ENCODE measurements around the gene HTRA2.

HTRA2 gene

GRCh38 chr2:74501335-74502071 lies 28.2 kb upstream of the HTRA2 start:
- no peak for DNase-seq

- no peak for DNase-seq
Observed at GRCh38 chr2:74502147-74502719, 27.5 kb upstream of the HTRA2 start.

DNA sequence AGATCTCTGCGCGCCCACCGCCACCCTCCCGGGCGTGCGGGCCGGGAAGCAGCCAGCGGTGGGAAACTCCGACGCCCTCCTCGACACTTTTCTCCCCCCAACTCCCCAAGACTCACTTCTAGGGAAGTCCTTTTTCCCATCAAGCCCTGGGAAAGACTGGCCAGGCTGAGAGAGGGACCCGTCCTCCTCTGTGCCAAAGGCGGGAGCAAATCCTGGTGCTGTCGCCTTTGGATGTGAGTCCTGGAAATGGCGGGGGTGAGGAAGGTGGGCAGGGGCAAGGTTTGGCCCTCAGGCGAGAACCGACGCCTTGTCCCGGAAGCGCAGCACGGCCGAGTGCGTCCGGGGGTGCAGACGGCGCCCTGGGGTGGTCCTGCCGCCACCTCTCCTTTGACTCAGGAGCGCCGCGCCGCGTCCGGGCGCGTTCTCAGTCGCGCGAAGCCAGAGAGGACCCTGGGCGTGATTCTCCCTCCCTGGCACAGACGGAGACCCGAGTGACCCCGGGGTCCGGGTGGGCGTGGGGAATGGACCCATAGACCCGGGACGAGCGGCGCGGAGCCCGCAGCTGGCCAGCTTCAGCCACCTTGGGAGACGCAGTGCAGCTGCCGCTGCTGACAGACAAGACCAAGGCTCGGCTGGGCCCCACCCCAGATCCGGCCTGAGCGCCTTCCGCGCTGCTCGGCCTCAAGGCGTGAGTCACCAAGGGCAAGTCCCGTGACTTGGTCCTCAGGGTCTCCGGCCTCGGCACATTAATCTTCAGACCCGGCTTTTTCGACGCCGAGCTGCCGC lies 26.8 kb upstream of the HTRA2 start:
- peak; percentile 88 for DNase-seq

DNA sequence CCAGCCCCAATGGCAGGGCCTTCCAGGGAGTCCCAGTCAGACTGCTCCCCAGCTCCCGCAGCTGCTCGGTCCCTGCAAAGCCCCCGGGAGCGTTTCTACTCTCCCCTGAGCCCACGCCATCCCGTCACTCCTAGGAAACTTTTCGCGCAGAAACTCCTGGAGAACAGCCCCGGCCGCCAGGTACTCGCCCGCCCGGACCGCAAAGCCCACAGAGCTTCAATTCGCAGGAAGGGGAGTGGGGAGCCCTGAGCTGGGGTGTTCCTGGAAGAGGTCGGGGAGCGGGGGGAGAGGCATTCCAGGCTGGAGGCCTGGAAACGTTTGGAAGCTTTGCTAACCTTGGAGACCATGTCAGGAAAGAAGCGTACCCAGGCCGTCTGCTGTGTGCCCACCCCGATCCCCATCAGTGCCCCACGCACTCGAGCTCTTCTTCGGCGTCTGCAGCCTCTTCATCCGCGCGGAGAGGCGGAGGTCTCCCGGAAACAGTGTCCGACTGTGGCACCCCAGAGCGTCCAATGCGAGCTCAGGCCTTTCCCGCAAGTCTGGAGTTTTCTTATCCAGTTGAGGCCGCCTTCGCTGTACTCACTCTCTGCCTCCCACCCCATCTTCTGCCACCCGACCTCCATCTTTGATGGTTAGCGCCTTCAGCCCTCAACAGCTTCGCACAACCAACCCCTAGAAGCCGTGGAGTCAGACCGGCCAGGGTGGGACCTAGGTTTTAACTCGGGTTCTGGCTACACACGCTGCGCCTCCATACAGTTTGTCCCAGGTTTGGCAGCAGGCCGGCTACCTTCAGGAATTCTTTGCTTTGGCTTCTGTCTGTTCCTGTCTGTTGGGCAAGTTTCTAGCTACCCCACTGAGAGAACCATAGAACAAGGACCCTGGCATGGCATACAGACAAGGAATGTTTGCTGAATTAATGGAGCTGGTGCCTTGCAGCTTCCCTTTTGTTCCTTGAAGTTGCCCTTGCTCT lies 25.9 kb upstream of the HTRA2 start:
- no peak for DNase-seq

DNA sequence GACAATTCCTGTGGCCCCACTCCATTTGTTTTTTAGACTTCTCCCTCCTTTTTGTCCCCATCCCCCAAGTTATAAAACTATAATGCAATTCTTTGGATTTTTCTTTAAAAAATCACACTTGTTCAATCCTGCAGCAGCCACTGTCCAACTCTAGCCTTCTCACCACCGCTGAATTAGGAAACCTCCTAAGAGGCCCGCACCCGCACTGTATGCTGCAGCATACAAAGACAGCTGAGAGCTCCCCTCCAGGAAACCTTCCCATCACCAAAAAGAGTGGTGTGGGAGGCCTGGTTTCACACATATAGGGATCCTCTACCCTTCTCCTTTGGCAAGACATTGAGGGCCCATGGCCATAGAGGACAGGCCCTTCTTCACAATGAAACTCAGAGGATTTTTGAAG lies 25.1 kb upstream of the HTRA2 start:
- DNase-seq: no peak

GRCh38 chr2:74505448-74506246 lies 24.1 kb upstream of the HTRA2 start:
- no peak for DNase-seq

DNA sequence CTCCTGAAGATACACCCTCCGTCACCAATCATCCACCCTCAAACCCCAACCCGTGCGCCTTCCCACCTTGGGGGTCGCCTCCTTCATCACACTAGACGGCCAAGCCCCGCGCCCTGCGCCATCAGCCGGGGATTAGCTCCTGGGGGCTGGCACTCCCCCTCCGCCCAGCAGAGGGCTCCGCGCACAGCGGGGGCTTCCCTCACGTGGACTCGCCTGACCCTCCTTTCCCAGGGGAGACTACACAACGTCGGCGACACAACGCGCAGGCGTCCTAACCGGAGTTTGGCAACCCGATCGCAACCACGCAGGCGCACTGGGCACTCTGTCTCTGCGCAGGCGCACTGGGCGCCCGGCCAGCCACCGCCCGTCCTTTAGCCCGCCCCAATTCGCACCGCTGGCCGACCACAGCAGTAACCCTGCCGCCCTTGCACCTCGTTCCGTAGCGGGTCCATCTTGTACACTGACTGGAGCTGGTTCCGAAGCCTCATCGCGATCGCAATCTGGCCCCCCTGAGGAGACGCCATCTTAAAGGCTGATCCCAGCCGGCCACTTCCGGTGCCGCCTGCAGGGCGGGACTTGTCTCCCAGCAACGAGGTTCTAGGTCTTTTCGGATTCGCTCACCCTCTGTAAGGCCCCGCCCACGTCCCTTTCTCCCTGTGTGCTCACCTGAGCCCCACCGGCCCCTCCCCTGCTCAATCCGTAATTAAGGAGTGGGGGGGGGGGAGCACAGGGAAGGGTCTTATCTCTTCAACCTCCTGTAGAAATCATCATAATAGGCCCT lies 22.4 kb upstream of the HTRA2 start, which contains the start of gene PCGF1:
Gene PCGF1 (minus strand): TSS at position 551 of the 781 bp plus-strand sequence. CDS start 27 bp downstream, at position 524.
- peak; percentile 99 for DNase-seq

- peak; percentile 53 for DNase-seq
Observed at GRCh38 chr2:74507926-74508520, 21.7 kb upstream of the HTRA2 start.

GRCh38 chr2:74510272-74510671 lies 19.5 kb upstream of the HTRA2 start:
- no peak for DNase-seq

GRCh38 chr2:74511104-74511989 lies 18.4 kb upstream of the HTRA2 start:
- no peak for DNase-seq

DNA sequence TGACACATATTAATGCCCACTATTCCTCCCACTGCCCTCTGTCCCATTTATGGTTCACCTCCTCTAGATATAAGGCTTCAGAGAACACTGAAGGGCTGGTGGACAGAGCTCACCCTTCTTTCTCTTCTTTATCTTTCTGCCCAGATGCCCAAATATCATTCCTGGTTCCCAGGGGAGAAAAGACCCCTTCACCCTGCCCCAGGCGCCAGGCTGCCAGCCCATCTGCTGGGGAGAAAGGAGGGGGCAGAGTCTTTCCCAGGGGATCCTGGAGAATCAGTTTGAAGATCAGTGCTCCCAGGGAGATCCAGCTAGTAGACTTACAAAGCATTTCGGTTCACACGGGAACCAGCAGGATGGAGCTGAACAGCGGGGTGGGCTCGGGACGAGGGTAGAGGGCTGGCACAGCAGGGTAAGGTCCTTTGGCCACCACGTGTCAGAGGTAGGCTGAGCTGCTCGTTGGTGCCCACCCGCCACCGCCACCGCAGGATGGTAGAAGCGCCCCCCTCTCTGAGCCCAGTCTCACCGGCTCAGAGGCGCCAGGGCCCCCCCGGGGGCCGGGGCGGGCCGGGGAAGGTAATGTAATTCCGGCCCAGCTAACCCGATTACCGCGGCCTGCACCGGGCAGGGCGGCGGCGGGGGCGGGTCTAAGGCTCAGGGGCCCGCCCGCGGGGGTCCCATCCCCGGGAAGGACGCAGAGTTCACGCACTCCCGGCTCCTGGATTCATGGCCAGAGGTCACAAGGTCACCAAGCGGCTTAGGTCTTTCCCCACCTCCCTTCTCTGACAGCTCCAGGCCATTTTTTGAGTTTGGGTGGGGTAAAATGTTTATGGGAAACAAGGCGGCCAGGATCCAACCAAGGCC lies 16.8 kb upstream of the HTRA2 start:
- DNase-seq: no peak

DNA sequence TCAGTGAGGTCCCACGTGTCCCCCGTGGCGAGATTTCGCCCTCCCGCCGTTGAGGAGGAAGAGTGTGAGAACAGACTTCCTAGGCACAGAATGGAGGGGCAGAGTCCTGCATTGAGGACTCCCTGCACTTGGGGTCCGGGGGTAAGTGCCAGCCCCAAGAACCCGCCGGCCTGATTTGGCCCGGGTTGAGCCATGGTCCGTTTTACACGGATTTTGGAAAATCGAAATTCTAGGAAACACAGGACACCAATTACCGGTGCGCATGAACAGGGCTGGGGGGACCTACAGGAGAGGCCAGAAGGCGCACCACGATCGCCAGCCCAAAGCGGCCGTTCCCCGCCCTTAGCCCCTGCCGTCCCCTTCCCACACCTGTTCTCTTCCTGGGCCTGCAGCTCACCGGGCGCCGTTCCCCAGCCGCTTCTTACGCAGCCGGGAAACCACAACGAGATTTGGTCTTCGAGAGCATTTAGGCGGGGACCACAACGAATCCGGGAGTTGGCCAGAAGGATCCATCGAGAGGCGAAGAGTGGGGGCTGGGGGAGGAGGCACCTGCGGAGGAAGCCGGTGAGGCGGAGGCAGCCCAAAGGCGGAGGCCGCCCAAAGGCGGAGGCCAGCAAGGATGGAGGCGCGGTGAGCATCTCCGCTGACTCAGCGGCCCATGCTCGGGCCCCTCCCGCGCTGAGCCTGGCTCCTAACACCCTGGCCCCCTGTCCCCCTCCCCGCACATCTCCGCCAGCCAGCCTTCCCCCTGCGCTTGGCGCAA lies 15.9 kb upstream of the HTRA2 start:
- DNase-seq: no peak

DNA sequence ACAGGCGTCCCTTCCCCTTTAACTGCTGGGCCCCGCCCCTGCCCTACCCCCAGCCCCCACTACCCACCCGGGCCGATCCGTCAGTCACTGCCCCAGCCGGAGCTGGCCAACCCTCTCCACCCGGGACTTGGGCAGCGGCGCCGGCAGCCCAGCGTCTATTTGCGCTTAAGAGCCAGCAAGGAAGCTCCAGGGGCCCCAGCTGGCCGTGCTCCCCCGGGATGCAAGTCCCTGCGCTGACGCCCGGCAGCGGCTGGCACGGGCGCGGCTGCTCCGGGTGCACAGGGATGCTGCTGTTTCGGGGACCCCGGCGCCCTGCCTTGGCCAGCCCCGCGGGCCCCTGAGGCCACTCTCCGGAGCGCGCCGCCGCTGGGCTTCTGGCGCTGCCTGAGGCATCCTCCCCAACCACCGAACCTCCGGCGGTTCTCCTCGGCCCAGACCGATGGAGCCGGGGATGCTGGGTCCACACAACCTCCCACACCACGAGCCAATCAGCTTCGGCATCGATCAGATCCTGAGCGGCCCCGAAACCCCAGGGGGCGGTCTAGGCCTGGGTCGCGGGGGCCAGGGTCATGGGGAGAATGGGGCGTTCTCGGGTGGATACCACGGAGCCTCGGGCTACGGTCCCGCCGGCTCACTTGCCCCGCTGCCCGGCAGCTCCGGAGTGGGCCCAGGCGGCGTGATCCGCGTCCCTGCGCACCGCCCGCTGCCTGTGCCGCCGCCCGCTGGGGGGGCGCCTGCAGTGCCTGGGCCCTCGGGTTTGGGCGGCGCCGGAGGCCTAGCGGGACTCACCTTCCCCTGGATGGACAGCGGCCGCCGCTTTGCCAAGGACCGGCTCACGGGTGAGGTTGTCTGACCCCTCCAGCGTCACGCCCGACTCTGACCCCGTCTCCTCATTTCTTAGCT lies 15.1 kb upstream of the HTRA2 start, which contains the start of gene TLX2:
Gene TLX2 (plus strand): TSS at position 83 of the 903 bp plus-strand sequence. CDS start 357 bp downstream, at position 440.
- DNase-seq: no peak

DNA sequence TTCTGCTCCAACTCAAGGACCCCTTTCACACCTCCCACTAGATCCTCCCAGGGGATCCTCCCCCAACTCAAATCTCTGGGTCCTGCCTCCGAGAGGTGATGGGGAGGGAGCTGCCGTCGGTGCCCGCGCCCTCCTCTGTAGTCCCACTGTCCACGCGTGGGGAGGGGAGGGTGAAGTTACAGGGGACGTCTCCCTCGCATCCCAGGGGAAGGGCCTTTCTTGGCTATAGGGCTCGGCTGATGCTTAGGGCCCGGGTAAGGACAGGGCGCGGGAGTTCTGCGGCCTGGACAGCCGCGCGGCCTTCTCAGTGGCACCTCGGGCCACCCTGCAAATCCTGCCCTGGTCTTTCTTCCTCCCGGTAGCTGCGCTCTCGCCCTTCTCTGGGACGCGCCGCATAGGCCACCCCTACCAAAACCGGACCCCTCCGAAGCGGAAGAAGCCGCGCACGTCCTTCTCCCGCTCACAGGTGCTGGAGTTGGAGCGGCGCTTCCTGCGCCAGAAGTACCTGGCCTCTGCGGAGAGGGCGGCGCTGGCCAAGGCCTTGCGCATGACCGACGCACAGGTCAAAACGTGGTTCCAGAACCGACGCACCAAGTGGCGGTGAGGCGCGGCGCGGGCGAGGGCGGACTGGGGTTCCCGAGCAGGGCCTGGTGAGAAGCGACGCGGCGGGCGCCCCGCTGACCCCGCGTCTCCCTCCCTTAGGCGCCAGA lies 14.3 kb upstream of the HTRA2 start:
- DNase-seq: no peak

- peak; percentile 88 for DNase-seq
Observed at GRCh38 chr2:74515981-74516633, 13.6 kb upstream of the HTRA2 start.

Data from hematopoietic multipotent progenitor cell treated with erythropoietin and hydrocortisone succinate and interleukin-3 and kit ligand, for 6 days (in vitro differentiated cells).